Tibial artery (tissue), 4 donors: ENCODE results near the gene FAM53B.
"Not testable (repeated sequence)": the region's sequence is repeated elsewhere in the genome, so short reads cannot be mapped to it uniquely, and the experiment has no call there.

ENCODE experiments used
- DNase-seq, 2 donors: peaks; one replicate each; pipeline ENCODE4 v3.0.0-alpha.2; 2019
- H3K27ac ChIP-seq, 2 donors: fragments of 200-600 bp; sonication (generic) in 1 of 2; 1 replicate in 1 of 2; 2 replicates in 1 of 2; pipeline ENCODE4 v1.5.1; 2018 to 2019; ENCODE audit warnings: mild to moderate bottlenecking in 1 of 2
- H3K27me3 ChIP-seq, 2 donors: fragments of 200-600 bp; sonication (generic) in 1 of 2; one replicate each; pipeline versions ENCODE4 v1.5.1 to v1.6.0; 2016 to 2019
- H3K36me3 ChIP-seq, 3 donors: fragments of 200-600 bp; sonication (generic) in 2 of 3; one replicate each; pipeline ENCODE4 v1.5.1; 2016 to 2019; ENCODE audit warnings: mild to moderate bottlenecking in 2 of 3
- H3K4me1 ChIP-seq, 4 donors: fragments of 200-600 bp; sonication (generic) in 2 of 4; 1 replicate in 3 of 4; 2 replicates in 1 of 4; pipeline ENCODE4 v1.5.1; 2016 to 2019
- H3K4me3 ChIP-seq, 2 donors: fragments of 200-600 bp; sonication (generic) in 1 of 2; 1 replicate in 1 of 2; 2 replicates in 1 of 2; pipeline ENCODE4 v1.5.1; 2018 to 2019; ENCODE audit warnings: mild to moderate bottlenecking in 2 of 2
- H3K9me3 ChIP-seq, 3 donors: fragments of 200-600 bp; sonication (generic) in 1 of 3; one replicate each; pipeline ENCODE4 v1.5.1; 2016 to 2019
- CTCF ChIP-seq, 2 experiments: fragments of 200-600 bp in 1 of 2; fragments of 450-650 bp in 1 of 2; IDR thresholded peaks; one replicate each; pipeline ENCODE4 v1.5.1; 2017 to 2019; ENCODE audit warnings: antibody characterized with exemption in 2 of 2, mild to moderate bottlenecking in 1 of 2, moderate library complexity in 1 of 2
- intact Hi-C: fragments of 100-400 bp; cut with DNase I; formaldehyde crosslinking; loops from one replicate; pipeline ENCODE4 v1.15.0; 2023; ENCODE audit warnings: low total_unique reads

Gene FAM53B

GRCh38 chr10:124612611-124613498 lies 131.3 kb downstream of the FAM53B start:
- H3K27ac ChIP-seq: no peak overlapping the region
- no peak for DNase-seq
- TF ChIP-seq CTCF (IDR thresholded peaks at IDR 0.05): no peak
- H3K4me1 ChIP-seq: peaks cover 0 to 10% (median 3%) of the 10 kb centered on the region in 4 donors
- peaks cover 0 to 14% (median 7%) of the 10 kb centered on the region in 3 donors for H3K36me3 ChIP-seq
- H3K27me3 ChIP-seq: no peaks in the 10 kb centered on the region
- no peak overlapping the region for H3K4me3 ChIP-seq
- no peaks in the 10 kb centered on the region for H3K9me3 ChIP-seq
- intact Hi-C loops: no loop called here

DNA sequence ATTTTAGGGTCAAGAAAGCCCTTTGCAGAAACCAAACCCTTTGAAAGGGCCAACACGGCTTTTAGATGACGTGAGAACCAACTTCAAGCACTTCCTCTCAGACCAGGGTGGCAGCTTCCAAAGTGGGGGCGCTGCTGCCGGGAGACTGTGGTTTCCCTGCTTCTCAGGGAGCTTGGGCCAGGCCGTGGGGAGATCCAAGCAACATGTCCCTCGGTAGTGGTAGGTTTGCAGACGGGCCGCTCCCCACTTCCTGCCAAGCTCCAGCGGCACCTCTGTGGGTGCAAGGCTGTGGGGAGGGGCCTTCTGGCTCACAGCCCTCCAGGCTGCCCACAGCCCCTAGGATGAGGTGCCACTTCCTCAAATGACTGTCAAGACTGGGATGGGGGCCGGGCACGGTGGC lies 132.4 kb downstream of the FAM53B start:
- Histone ChIP-seq H3K36me3 (peaks cover 0 to 7% (median 3%) of the 10 kb centered on the region in 3 donors), H3K4me3 (no peak overlapping the region), H3K27ac (no peak overlapping the region), H3K9me3 (no peaks in the 10 kb centered on the region), H3K4me1 (peaks cover 0 to 10% (median 3%) of the 10 kb centered on the region in 4 donors), H3K27me3 (no peaks in the 10 kb centered on the region)
- intact Hi-C loops: no loop called here
- no peak for TF ChIP-seq CTCF (IDR thresholded peaks at IDR 0.05)
- DNase-seq: no peak

GRCh38 chr10:124610851-124611250 lies 133.3 kb downstream of the FAM53B start:
- H3K27me3 ChIP-seq, intact Hi-C loops, DNase-seq, H3K36me3 ChIP-seq, H3K9me3 ChIP-seq, H3K27ac ChIP-seq, H3K4me3 ChIP-seq: not testable (repeated sequence)
- H3K4me1 ChIP-seq: peaks cover 0 to 10% (median 3%) of the 10 kb centered on the region in 4 donors

- H3K4me3 ChIP-seq, H3K36me3 ChIP-seq, H3K9me3 ChIP-seq, H3K27ac ChIP-seq, H3K27me3 ChIP-seq, intact Hi-C loops, DNase-seq: not testable (repeated sequence)
- H3K4me1 ChIP-seq: peaks cover 0 to 10% (median 3%) of the 10 kb centered on the region in 4 donors
Observed at GRCh38 chr10:124610186-124610585, 134.0 kb downstream of the FAM53B start.

GRCh38 chr10:124609698-124610097 lies 134.5 kb downstream of the FAM53B start:
- no peaks in the 10 kb centered on the region for H3K27me3 ChIP-seq
- H3K36me3 ChIP-seq: no peaks in the 10 kb centered on the region
- H3K4me3 ChIP-seq: no peak overlapping the region
- intact Hi-C loops: no loop called here
- TF ChIP-seq CTCF (IDR thresholded peaks at IDR 0.05): no peak
- peaks cover 0 to 10% (median 3%) of the 10 kb centered on the region in 4 donors for H3K4me1 ChIP-seq
- no peak for DNase-seq
- H3K27ac ChIP-seq: no peak overlapping the region
- no peaks in the 10 kb centered on the region for H3K9me3 ChIP-seq

DNA sequence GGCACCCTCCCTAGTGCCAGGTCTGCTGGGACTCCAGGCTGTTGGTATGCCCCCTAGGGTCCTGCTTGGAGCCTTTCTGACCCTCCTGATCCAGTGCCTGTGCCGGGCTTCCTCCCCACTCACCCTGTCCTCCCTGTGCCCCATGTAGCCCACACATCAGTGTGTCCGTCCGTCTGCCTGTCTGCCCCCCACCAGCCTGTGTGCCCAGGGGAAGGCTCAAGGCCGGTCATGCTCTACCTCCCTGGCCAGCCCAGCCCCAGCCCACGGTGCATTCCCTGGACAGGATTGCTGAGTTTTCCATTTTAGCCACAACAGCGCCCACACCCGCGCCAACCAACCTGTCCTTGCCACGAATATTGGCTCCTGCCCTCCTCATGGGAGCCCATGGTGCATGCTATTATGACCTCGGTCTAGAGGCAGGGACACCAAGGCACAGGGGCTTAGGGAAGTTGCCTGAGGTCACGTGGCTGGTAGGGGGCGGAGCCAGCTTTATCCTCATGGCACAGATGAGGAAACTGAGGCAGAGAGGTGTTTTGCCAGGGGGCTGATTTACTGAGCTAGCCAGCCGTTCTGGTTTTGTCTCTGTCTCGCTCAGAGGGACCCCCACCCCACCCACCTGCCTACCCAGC lies 136.0 kb downstream of the FAM53B start:
- DNase-seq: no peak
- Histone ChIP-seq H3K27ac (no peak overlapping the region), H3K4me1 (peaks cover 0 to 7% (median 3%) of the 10 kb centered on the region in 4 donors), H3K4me3 (no peak overlapping the region), H3K9me3 (no peaks in the 10 kb centered on the region), H3K36me3 (no peaks in the 10 kb centered on the region), H3K27me3 (no peaks in the 10 kb centered on the region)
- intact Hi-C loops: no loop called here
- no peak for TF ChIP-seq CTCF (IDR thresholded peaks at IDR 0.05)
